Fibroblast of lung (primary cell): ENCODE results near the gene IGSF10.

ENCODE experiments used
- EZH2 ChIP-seq: IDR thresholded peaks from 2 replicates; pipeline ENCODE4 v1.5.1; 2012; ENCODE audit warnings: low read length, control low read depth, mild to moderate bottlenecking; ENCODE audit errors: missing control alignments
- TF ChIP-seq, protein P1 (sequence below), 2 donors: IDR thresholded peaks in 1 of 2; conservative IDR thresholded peaks in 1 of 2; 1 replicate in 1 of 2; 2 replicates in 1 of 2; pipeline ENCODE4 v1.5.1; 2011 to 2012; ENCODE audit warnings: low read length in 2 of 2, control low read depth in 1 of 2, inconsistent platforms in 1 of 2, low read depth in 1 of 2, mild to moderate bottlenecking in 1 of 2

DNA sequence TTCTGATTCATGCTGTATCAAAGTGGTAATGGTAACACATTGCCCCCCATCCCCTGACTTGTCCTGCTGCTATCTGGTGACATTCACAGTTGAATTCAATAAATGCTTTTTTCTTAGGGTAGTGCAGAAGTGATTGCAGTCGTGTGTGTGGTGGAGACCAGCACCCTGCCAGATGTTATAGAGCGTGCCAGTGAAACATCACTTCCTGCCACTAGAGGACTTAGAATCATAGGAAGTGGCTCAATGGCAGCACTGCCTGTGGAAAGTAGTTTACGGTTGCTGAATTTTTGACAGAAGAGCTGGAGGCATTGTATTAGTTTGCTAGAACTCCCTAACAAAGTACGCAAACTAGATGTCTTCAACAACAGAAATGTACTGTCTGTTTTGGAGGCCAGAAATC lies 38.9 kb downstream of the IGSF10 start:
- TF ChIP-seq, protein P1, sequence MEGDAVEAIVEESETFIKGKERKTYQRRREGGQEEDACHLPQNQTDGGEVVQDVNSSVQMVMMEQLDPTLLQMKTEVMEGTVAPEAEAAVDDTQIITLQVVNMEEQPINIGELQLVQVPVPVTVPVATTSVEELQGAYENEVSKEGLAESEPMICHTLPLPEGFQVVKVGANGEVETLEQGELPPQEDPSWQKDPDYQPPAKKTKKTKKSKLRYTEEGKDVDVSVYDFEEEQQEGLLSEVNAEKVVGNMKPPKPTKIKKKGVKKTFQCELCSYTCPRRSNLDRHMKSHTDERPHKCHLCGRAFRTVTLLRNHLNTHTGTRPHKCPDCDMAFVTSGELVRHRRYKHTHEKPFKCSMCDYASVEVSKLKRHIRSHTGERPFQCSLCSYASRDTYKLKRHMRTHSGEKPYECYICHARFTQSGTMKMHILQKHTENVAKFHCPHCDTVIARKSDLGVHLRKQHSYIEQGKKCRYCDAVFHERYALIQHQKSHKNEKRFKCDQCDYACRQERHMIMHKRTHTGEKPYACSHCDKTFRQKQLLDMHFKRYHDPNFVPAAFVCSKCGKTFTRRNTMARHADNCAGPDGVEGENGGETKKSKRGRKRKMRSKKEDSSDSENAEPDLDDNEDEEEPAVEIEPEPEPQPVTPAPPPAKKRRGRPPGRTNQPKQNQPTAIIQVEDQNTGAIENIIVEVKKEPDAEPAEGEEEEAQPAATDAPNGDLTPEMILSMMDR (conservative IDR thresholded peaks at IDR 0.05 in 1 of 2, IDR thresholded peaks at IDR 0.05 in 1 of 2; ENCODE audit: low read depth in 1 of 2, low read length in 2 of 2) = no peak
- no peak for TF ChIP-seq EZH2
